T1000 (cell line): ENCODE results near the gene PGF.

ENCODE experiments used
- DNase-seq: peaks from one replicate; lab custom pipeline; 2025; ENCODE audit warnings: mixed read lengths; lab: John Stamatoyannopoulos, UW

Gene PGF

DNA sequence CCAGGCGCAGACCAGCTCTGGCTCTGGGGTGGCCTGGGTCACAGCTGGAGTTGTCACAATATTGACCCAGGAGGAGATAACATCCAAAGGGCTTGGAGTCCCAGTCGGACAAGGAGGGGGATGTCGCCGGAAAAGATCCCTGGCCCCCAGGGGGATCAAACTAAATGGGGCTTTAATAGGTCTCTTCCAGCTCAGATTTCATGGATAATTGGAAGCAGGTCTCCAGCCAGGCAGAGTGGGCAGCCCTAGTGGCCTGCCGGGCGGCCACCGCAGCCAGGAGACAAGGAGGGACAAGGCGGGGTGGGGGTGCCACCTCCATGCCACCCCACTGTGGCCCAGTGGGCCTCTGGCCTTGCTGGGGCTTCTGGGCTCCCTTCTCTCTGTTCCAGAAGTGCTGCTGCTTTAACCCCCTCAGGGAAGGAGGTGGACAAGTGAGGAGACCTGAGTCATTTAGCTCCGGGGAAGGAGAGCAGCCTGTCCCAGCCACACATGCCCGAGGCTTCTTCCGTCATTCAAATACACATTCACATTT is 23.1 kb upstream of the PGF start:
- DNase-seq = peak; percentile 76

DNA sequence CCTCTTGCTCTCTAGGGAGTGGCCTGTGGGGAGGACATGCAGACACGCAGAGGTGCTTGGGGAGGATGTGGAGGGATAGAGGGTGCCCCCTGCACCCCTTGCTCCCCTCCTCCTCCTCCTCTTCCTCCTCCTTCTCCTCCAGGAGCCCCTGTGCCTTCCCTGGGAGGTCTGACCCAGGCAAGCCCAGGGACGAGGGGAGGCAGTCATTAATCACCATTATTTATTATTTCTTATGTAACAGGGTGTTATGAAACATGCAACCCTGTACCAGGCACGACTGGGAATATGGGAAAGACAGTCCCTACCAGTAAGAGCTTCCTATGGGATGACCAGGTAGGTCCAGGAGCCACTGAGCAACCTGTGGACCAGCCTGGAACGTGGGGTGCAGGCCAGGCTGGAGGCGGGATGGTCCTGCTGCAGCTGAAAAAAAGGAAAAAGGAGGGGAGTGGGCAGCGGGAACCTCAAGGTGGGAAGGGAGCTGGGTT is 22.5 kb upstream of the PGF start:
- no peak for DNase-seq

DNA sequence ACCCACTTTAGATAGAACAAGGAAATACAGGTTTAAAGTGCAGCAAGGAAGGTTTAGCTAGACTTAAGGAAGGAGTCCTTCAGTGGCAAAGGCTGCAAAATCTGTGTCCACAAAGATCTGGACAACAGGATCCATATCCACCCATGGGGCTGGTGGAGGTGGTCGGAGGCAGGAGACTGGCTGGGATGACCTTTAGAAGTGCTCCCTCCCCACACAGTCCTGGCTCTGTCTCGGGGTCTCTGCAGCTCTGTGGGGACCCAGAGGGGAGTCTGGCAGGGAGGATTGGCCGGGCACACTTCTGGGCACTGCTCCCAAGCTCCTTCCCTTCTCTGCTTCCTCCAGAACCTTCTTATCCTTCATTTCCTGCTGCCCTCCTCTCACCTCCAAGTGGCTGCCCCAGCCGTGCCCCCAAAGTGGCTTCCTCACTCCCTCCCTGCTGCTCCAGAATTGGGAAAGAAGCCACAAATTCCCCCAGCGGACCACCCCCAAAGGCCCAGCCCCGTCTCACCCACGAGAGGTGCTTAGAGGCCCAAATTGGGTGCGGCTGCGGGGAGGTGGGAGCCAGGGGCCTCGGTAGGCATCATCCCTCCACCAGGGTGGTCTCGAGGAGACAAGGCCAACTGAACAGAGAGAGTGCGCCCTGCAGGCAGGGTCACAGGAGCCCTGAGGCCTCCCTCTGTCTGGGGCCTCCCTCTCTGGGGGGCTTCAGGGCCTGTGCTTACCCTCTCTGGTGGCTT is 21.9 kb upstream of the PGF start:
- DNase-seq = no peak

DNA sequence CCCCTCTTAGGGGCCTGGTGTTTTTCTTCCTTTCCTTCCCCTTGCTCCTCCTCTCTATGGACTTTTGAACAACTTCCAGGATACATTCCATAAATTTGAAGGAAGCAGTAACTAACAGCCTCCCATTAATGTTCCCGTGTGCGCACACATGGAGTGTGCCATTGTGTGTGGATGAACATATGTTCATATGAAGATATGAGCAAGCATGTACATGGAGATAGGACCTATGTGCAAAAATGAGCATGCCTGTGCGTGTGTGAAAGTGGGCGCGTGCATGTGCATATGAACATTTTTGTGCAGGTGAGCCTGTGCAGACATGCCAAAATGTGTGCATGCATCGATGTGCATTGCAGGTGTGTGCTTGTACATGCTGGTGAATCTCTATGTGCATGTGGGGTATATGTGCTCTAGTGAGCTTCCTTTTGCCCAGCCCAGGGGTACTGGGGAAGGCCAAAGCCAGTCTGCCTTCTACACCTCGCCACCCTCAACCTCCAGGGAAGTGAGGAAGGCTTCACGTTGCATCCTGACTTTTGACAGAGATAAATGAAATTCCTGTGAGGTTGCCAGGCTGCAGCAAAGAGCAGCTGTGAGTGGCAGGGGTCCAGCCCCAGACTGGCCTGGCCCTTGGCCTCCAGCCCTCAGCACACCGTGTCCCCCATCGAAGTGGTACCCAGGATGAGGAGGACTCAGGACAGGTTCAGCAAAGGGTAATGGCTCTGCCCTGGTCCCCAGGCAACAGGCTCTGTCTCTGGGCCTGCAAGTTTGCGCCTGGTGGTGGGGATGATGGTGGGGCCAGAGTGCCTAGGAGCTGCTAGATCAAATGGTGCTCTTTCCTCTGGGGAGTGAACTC is 21.1 kb upstream of the PGF start:
- no peak for DNase-seq

DNA sequence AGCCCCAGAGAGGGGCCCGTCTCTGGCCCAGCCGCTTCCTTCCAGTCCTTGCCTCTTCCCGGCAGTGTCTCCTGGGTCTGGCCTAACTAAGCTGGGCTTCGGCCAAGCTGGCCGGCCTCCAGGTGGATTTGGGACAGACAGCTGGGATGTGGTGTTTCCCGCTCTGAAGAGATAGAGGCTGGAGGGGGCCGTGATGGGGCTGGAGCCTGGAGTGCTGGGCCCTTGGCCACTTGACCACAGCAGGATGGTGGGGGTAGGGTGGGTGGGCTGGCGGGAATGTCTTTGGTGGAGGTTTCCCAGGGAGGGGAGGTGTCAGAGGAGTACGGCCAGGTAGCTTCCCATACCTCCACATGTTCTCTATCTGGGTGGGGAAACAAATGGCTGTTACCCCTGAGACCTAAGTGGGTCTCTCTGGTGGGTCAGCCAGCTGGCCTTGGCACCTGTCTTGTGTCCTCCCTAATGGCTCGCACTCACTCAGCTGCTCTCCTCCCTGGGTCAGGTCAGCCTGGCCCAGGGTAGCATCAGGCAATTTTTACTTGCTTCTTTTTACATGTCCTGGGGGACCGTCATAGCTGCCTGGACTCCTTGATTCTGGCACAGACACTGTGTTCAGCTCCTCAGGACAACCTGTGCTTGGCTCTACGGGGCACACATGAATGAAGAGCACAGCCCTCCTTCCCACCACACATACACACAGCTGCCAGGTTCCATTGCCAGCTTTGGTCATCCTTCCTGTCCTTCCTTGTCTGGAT is 19.8 kb upstream of the PGF start:
- no peak for DNase-seq

DNA sequence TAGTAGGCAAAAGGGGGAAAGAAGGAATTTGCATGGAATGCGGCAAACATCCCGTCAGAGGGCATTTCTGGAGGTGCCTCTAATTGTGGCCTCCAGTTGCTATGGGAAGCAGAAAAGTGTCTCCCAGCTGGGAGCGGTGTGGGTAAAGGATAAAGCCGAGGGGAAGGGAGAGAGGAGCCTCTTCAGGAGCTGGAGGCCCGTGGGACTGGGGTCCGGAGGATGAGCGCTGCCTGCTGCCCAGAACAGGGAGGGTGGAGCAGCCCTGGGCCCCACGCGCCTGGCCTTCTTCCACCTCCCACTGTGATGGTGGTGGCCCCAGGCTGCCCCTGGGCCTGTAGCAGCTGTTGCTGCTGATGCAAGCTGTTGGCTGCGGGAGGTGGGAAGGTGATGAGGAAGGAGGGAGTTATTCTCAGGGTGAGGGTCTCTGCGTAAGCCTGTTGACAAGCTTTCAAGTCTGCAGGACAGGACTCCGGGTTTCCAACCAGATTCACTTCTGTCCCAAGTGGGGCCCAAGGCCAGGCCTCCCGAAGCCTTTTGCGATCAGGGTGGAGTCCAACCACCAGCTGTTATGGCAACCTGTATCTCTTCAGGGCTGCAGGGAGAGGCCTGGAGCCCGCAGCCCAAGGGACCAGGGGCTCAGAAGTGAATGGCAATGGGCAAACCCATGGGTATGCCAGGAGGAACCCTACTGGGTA is 19.1 kb upstream of the PGF start:
- no peak for DNase-seq

DNA sequence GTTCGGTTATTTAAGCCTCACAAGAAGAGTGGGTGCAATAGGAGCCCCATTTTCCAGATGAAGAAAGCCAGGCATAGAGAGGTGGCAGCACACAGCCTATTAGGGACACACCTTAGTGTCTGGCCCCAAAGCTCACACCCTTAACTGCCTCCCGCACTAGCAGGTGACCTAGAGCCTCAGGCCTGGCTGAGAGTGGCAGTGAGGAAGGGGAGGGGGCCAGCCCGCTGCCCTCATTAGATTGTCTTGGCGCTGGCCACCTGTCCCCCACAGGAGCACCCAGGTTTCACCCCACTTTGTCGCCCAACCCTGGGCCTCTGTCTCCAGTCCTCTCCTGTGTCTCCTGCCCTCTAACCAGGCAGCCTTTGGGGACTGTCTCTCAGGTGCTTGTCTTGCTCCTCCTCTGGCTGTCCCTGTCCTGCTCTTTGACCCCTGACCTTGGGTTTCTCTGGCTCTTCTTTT is 18.5 kb upstream of the PGF start:
- DNase-seq = no peak

DNA sequence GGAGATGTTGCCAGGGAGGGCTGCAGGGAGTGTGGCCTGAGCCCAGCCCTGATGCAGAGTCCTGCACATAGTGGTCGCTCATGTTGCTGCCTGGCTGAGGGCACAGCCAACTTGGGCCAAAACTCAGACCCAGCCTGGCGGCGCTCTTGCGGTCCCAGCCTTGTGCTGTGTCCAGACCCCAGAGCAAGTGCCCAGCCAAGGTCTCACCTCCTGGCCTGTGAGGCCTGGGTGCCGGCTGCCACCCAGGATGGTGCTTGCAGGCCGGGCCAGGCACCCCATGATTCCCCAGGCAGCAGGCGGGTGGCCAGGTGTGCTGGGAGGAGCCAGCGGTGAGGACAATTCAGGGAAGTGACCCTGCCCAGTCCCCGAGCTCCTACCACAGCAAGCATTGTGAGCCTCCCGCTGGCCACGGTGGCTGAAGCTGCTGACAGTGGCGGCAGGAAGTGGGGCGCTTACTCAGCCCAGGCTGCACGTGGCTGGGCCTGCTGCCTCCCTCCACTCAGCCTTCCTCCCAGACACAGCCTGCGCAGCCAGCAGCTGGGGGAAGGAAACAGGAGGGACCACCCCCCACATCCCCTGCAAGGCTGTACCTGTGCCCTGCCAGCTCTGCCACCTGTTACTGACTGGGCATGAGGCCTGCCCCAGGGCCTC is 17.7 kb upstream of the PGF start:
- no peak for DNase-seq

DNA sequence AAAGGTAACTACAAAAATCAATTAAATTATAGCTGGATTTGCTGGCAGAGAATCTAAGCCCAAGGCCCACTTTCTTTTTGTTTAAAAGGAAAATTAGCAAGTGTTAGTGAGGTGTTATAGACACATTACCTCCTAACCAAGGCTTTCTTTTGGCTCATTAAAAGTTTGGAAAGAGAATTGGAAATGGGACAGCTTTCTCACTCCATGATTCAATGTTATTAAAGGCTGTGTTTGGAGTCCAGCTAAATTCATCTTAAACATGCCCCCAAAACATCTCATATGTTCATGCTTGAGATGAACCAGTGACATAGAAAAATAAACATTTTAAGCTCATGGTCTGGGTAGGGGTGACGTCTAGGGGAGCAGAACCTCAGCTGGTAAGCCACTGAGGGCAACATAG is 13.4 kb upstream of the PGF start:
- no peak for DNase-seq

DNA sequence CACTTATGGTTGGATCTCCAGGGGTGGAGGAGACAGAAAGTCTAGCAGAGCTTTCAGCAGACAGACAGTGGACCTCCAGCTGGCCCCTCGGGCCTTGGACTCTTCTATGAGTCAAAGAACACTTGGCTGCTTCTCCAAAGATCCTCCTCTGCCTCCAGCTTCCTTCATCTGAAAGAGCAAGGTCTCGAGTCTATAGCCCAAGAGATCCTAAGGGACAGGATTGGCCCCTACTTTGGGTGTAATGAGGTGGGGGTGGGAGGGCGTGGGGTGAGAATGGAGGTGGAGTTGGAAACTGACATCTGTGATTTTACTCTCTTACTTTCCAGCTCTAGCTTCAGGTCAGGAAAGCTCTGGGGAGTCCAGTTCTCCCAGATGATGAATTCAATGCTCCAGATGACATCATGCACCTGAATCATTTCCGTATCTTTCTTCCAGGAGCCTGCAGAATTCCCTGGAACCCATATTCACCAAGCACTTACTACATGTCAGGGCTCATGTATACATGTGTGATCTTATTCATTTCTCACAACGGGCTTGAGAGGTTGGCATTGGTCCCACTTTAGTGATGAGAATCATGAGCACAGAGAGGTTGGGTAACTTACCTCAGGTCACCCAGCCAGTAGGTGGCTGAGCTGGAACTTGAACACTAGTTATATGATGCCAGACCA is 10.2 kb upstream of the PGF start:
- DNase-seq = no peak

DNA sequence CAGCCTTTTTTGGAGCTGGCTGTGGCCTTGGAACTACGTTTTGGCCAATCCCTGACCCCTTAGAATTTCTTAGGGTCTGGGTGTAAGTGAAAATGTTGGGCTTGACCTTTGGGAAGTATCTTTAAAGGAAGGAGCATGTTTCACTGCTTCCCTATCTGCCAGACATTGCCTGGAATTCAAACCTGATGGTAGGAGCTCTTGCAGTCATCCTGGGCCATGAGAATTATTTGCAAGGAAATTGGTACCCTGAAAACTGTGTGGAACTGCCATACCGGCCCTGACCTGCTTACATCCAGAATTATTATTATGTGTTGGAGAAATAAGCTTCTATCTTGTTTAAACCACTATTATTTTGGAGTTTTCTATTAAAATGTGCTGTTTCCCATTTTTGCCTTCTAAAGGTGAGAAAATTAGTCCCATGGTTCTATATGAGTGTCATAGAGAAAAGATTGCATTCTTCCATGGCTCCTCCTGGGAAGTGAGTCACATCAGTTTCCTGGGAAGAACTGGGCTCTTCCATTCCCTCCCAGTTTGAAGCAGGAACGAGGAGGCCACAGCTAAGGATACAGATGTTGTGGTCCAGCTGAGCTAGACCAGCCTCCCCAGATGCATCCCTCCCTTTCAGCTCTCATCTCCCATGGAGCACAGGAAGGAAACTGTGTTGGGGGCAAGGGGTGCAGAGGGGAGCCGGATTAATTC is 9.5 kb upstream of the PGF start:
- DNase-seq = no peak

DNA sequence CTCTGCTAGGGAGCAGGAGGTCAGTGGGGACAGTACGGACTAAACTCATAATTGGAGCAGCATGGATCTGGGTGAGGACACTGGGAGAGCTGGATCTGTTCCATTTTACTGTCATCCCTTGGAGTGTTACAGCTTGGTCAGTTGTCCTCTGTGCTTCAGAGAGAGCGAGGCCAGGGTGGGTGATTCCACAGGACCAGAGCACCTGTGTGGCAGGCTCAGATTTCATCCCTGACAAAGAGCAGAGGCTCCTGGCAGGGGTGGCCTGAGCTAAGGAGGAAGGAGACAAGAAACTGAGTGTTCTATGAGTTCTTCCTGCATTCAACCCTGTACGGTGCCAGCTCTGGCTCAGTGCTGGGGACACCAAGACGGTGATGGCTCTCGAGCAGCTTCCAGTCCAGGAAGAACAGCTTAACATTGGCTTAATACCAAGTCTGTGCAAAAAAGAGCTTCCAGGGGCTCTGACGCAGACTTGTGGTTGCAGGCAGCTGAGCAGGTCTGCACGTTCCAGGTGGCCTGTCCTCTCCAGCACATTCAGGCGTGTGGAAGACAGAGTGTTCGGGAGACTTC is 8.4 kb upstream of the PGF start:
- no peak for DNase-seq

DNA sequence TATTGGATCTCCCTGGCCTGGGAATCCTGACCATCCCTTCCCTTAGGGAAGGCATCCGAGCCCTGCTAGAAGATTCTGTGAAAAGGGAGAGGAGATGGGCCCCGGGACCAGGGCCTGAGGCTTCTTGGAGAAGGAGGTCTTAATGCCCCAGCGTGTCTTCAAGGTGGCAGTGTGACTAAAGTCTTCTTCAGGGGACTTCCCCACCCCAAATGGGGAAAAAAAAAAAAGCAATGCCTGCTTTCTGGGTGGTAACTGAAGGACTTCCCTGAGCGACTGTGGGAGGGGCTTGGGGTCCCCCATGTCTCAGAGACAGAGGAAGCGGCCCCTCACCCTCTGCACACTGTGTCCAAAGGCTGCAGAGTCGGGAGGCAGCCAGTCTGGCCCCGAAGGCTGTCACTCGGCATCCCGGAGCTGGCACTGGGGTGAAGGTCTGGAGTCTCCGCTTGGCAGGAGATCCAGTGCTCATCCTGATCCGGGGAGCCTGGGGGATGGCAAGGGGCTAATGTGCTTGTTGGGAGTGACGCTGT is 7.8 kb upstream of the PGF start:
- DNase-seq = no peak

DNA sequence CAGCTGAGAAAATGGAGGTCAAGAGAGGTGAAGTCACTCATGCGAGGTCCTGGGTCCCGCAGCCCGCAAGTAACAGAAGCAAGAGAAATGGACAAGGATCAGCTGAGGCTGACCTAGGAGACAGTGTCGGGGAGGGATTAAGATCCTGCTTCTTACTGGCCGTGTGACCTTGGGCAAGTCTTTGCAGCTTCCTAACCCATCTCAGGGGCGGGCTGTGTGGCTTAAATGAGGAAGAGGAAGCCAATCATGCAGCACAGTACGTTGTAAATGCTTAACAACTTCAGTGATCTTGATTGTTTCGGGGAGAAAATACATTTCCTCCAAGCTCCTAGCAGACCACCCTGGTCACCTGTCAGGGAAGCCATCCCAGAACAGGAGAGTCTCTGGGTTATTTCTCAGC is 7.1 kb upstream of the PGF start:
- no peak for DNase-seq

DNA sequence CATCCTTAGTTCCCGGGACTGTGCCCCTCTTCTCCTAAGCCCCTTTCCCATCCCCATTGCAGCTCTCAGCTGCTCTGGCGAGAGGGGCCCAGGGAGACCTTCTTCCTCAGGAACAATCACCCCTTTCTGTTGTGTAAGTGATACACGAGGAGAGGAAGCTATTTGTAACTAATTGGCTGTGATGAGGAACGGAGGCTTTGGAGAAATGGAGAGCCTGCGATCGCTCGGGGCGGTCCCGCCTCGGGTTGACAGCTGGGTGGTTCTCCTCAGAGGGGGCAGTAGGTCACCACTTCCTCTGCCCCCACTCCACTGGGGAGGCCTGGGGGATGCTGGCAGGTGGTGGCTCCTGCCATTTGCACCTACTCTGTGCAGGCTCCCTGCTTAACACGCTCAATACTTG is 6.6 kb upstream of the PGF start:
- no peak for DNase-seq

DNA sequence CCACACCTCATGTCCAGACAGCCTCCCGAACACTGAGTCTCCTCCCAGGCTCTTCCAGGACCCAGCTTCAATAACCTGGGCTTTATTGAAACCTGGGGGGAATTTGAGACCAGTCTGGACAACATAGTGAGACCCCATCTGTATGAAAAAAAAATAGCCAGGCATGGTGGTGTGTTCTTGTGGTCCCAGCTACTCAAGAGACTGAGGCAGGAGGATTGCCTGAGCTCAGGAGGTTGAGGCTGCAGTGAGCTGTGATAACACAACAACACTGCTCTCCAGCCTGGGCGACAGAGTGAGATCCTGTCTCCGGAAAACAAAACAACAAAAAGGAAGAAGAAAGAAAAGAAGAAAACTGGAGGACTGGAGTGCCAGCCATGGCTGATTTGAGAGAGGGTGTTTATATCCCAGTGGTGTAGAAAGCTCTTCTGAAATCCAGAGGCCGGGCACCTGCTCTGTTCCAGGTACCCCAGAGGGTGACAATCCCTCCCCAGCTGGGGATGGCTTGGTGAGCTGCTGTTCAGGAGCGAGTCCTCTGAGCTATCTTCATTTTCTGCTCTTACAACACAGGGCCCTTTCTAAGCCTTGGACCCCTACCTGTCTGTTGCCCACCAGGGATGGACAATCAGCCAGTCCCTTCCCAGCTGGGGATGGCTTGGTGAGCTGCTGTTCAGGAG is 6.0 kb upstream of the PGF start:
- no peak for DNase-seq

DNA sequence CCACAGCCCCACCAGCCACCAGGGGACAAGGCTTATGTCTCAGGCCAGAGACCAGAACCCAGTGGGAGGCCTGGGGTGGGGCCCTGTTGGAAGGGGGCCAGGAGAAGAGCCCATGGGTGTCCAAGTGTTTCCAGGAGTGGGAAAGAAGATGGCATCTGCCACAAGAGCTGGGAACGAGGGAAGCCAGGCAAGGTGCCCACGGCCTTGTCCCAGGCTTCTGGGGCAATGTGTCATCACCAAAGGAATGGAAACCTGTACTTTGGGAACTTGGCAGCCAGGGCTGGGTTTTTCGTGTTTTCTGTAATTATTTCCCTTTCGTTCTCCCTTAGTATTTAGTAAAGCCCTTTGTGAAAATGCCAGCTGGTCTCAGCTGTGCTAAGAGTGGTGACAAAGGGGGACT is 5.3 kb upstream of the PGF start:
- DNase-seq = no peak

DNA sequence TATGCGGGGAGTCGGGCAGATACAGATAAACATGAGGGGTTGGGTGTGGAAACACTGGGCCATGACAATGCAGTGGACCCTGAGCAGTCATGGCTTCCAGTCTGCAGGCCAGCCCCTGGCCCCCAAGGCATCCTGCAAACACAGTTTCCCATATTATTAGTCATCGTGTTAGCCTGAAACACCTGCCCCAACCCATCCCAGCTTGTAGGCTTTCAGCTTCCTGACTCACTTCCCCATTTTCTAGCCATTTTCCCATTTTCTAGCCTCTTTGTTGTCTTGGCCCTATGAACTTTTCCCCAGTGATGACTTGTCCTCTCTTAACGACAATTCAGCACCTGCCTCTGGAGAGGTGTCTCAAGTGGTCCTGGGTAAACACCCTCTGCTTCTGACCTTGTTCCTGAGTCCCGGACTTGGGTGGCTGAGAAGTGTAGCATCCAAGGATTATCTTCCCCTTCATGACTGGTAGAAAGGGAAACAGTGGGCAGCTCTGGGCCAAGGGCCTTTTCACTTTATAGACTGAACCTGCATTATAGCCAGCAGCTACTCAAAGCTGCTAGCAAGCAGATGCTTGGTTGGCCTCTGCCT is 4.3 kb upstream of the PGF start:
- DNase-seq = no peak
